ENCODE results near the gene SHROOM3.

Gene SHROOM3

GRCh38 chr4:76544725-76545124, 109.7 kb downstream of the SHROOM3 start:
- no peak for FAIRE-seq

GRCh38 chr4:76545226-76545884, 110.3 kb downstream of the SHROOM3 start:
- no peak for FAIRE-seq

GRCh38 chr4:76546327-76546726, 111.3 kb downstream of the SHROOM3 start:
- no peak for FAIRE-seq

- FAIRE-seq: no peak
These were observed 112.0 kb downstream of the SHROOM3 start for GRCh38 chr4:76546759-76547742.

GRCh38 chr4:76548704-76549103, 113.7 kb downstream of the SHROOM3 start:
- no peak for FAIRE-seq

- FAIRE-seq: no peak
These were observed 114.7 kb downstream of the SHROOM3 start for GRCh38 chr4:76549765-76550164.

GRCh38 chr4:76550966-76551780, 116.1 kb downstream of the SHROOM3 start:
- FAIRE-seq: no peak

GRCh38 chr4:76554630-76555029, 119.6 kb downstream of the SHROOM3 start:
- no peak for FAIRE-seq

GRCh38 chr4:76556452-76556851, 121.4 kb downstream of the SHROOM3 start:
- no peak for FAIRE-seq

- FAIRE-seq: no peak
These were observed 123.6 kb downstream of the SHROOM3 start for GRCh38 chr4:76558396-76559235.

GRCh38 chr4:76559236-76560071, 124.4 kb downstream of the SHROOM3 start:
- no peak for FAIRE-seq

- FAIRE-seq: no peak
These were observed 127.1 kb downstream of the SHROOM3 start for GRCh38 chr4:76562161-76562560.

- no peak for FAIRE-seq
These were observed 127.9 kb downstream of the SHROOM3 start for GRCh38 chr4:76562836-76563453.

GRCh38 chr4:76563454-76564122, 128.6 kb downstream of the SHROOM3 start:
- FAIRE-seq: no peak

GRCh38 chr4:76564123-76564915, 129.3 kb downstream of the SHROOM3 start:
- FAIRE-seq: no peak

- FAIRE-seq: no peak
These were observed 133.2 kb downstream of the SHROOM3 start for GRCh38 chr4:76568262-76568661.

- FAIRE-seq: no peak
These were observed 134.2 kb downstream of the SHROOM3 start for GRCh38 chr4:76569225-76569624.

- FAIRE-seq: no peak
These were observed 134.7 kb downstream of the SHROOM3 start for GRCh38 chr4:76569706-76570105.

Measured in A204.1 (cell line).